HEK293 (cell line): ENCODE results near the gene FHAD1.

Source experiments
- MYNN ChIP-seq: fragments of 450-650 bp; formaldehyde crosslinking; IDR thresholded peaks from 2 replicates; pipeline ENCODE4 v1.5.1; 2016; ENCODE audit warnings: missing biosample characterization, missing genetic modification characterization, borderline replicate concordance
- SP2 ChIP-seq: fragments of 450-650 bp; formaldehyde crosslinking; IDR thresholded peaks from 2 replicates; pipeline ENCODE4 v1.5.1; 2016; ENCODE audit warnings: missing biosample characterization, missing genetic modification characterization
- ZNF132 ChIP-seq: fragments of 450-650 bp; formaldehyde crosslinking; IDR thresholded peaks from 2 replicates; pipeline ENCODE4 v1.5.1; 2017; ENCODE audit warnings: missing biosample characterization, missing genetic modification characterization, borderline replicate concordance
- ZNF416 ChIP-seq: fragments of 450-650 bp; formaldehyde crosslinking; IDR thresholded peaks from 2 replicates; pipeline ENCODE4 v1.5.1; 2016; ENCODE audit warnings: missing biosample characterization, missing genetic modification characterization
- TF ChIP-seq, protein P1 (sequence below): fragments of 450-650 bp; formaldehyde crosslinking; IDR thresholded peaks from 2 replicates; pipeline ENCODE4 v1.5.1; 2016; ENCODE audit warnings: missing biosample characterization, missing genetic modification characterization
- TF ChIP-seq, protein P2 (sequence below): fragments of 450-650 bp; formaldehyde crosslinking; IDR thresholded peaks from 2 replicates; pipeline ENCODE4 v1.5.1; 2016; ENCODE audit warnings: missing biosample characterization, missing genetic modification characterization

- TF ChIP-seq ZNF132 (tag by site-specific recombination) (no peak), ZNF416 (tag by site-specific recombination) (no peak), MYNN (tag by site-specific recombination) (no peak), SP2 (tag by site-specific recombination) (no peak)
- TF ChIP-seq, protein P1, sequence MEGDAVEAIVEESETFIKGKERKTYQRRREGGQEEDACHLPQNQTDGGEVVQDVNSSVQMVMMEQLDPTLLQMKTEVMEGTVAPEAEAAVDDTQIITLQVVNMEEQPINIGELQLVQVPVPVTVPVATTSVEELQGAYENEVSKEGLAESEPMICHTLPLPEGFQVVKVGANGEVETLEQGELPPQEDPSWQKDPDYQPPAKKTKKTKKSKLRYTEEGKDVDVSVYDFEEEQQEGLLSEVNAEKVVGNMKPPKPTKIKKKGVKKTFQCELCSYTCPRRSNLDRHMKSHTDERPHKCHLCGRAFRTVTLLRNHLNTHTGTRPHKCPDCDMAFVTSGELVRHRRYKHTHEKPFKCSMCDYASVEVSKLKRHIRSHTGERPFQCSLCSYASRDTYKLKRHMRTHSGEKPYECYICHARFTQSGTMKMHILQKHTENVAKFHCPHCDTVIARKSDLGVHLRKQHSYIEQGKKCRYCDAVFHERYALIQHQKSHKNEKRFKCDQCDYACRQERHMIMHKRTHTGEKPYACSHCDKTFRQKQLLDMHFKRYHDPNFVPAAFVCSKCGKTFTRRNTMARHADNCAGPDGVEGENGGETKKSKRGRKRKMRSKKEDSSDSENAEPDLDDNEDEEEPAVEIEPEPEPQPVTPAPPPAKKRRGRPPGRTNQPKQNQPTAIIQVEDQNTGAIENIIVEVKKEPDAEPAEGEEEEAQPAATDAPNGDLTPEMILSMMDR, result no peak
- TF ChIP-seq, protein P2, sequence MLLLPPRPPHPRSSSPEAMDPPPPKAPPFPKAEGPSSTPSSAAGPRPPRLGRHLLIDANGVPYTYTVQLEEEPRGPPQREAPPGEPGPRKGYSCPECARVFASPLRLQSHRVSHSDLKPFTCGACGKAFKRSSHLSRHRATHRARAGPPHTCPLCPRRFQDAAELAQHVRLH (tag by site-specific recombination), result no peak
These were observed 34.6 kb upstream of the FHAD1 start for GRCh38 chr1:15212216-15212953.
